GM19467 (cell line): ENCODE measurements around the gene LSAMP.
"Not testable (repeated sequence)": the region's sequence is repeated elsewhere in the genome, so short reads cannot be mapped to it uniquely, and the experiment has no call there.

Source experiments
- ATAC-seq: cut with Tn5 transposase; IDR thresholded peaks from one replicate; pipeline ENCODE4 v1.9.1; 2021; ENCODE audit warnings: mild to moderate bottlenecking, moderate library complexity; ENCODE audit not compliant: unreplicated experiment

Gene LSAMP

GRCh38 chr3:115784739-115785536, 660.3 kb downstream of the LSAMP start:
- ATAC-seq: no peak

DNA sequence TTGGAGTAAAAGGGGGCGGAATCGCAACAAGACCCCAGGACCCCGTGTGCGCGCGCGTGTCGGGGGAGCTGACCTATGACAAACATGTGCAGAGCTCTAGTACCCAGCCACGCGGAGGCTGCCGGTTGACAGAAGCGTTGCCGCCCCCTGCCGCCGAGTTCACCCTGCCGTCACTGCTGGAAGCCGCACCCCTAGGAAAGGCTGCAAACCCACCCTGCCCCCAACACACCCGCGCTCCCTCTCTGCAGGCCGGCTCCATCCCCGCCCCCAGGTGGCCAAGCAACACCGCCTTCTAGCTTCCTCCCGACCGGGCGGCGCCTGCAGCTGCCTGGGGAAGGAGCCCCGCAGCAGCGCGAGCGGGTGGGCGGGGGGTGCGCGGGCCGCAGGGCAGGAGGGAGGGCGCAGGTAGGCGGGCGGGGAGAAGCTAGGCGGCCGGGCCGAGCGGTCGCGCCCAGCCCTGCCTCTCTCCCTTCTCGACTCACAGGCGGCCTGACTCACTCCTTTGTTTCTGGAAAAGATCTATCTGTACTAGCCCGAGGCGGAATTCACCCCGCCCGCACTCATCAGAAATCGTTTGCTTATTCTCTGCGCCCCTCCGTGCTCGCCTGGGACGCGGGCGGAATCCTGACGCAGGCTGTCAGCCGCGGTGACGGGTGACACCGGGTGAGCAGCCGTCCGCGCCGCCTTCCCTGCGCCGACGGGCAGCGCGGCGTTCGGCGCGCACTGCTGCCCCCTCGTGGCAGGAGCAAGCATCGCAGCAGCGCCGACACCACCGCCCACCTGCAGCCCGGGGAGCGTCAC, 661.1 kb downstream of the LSAMP start:
- peak; percentile 89 for ATAC-seq

DNA sequence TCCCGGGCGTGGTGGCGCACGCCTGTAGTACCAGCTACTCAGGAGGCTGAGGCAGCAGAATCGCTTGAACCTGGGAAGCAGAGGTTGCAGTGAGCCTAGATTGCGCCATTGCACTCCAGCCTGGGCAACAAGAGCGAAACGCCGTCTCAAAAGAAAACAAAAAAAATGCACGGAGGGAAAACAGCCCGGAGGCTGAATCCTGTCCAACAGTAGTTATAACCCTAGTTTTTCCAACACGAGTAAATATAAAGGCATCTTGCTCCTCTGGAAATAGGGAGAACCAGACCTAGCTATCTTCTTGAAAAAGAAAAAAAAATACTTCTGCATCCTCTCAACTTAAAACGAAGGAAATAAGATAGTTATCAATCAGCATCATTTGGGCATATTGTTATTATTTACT, 661.9 kb downstream of the LSAMP start:
- ATAC-seq: not testable (repeated sequence)

DNA sequence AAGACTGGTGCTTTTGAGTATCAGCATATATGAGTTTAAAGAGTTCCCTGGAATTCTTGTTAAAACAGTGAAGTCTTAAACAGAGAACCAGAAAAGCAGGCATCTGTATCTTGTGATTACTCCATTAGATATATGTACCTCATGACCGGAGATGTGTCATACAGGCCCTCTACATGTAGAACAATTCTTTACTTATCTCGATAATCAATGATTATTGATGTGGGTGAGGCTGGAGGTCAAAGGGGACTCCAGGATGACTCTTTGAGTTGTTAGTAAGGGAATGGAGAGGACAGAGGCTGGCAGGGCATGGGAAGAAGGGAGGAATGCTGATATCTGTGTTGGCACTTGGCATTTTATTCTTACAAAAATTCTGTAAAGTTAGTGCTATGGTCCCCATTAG, 666.3 kb downstream of the LSAMP start:
- no peak for ATAC-seq

DNA sequence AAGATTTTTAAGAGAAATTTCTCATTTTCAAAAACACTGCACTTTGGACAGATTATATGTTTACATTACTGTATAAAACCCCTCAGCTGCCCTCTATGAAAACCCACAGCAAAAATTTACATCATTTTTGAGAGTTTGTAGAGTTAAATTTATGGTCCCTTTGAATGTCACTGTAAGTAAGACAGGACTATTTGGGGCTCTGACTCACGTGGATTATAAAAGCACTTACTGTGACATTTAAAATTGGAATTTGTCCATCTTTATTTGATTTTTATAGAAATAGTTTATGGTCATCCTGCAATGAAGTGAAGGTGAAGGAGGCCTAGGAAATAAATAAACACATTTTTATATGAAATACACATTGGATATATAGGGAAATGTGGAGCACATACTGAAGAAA, 672.3 kb downstream of the LSAMP start:
- no peak for ATAC-seq

- ATAC-seq: no peak
These were observed 676.6 kb downstream of the LSAMP start for GRCh38 chr3:115768661-115769060.

DNA sequence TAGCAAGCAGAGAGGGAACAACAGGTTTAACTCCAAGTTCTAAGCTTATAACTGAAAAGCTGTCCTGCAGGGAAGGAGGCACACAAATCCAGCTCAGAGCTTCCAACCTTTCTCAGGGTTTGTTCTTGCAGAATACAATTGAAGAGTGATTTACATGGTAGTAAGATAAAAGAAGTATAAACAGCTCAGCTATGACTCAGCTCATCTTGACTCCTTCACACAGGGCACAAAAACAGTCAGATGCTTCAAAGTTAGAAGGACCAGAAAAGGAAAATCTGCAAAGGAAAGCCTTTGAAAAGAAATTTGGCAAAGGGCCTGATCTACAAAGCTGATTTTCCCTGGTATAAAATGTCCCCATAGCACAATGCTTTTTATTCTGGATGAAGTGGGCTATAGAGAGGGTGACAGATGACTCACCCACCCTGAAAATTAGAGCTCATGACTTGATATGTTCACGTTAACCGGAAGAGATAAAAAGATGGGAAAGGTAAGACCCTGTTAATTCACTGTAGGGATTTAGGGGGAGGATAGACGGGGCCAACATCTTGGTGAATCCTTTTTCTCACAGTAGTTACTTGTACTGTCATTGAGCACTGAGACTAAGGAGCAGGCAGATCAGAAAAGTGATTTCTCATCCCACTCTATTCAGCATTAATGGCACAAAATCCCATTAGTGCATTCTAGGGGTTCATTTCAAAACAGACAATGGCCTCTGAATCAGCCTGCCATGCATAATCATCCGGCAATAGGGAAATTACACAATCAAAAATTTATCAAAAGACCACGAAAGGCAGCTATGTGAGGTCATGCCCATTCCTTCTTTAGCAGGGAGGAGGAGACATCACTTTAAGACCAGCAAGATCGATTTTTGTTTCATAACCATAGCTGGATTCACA, 678.5 kb downstream of the LSAMP start:
- no peak for ATAC-seq

DNA sequence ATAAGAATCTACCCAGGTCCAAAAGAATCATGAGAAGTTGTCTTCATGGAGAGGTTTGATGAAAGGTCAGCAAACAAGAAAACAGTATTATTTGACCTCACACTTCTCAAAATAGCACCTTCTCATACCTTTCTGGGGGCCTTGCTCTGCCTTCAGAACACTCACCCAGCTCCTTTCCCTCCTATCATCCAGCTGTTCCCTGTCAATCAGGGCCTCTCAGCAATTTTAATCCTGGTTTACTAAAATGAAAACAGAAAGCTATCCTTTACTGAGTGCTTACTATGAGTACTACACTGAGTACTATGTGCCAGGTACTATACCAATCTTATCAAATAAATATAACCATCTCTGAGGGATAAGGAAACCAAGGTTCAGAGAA, 683.4 kb downstream of the LSAMP start:
- ATAC-seq: no peak

GRCh38 chr3:115760716-115761115, 684.6 kb downstream of the LSAMP start:
- ATAC-seq: no peak

DNA sequence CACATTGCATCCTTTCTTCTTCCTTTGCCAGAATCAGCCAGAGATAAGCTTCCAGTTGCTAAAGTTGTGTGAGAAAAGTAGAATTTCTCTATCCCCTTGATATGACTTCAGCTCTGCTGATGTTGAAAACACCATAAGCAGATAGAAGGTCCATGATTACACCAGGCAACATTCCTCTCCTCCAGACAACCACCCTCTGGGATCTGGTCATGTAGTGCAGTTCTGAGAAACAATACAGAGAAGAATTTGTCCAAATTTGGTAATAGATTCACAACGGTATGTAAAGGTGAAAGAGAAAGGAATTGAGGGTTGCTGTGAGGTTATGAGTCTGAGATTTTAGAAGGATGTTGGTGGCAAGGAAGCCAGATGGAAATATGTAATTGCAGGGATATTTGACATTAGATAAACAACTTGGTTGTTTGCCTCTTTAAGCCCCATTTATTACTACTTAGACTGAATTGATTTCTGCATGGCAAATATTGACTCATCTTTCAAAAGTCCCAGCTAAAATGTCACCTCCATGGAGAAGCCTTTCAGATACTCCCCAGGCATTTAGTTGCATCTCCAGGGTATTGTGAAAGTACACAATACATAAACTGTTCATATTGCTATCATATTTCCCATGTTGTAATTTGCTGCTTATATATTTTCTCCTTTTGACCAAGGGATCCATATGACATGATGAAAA, 687.1 kb downstream of the LSAMP start:
- no peak for ATAC-seq

DNA sequence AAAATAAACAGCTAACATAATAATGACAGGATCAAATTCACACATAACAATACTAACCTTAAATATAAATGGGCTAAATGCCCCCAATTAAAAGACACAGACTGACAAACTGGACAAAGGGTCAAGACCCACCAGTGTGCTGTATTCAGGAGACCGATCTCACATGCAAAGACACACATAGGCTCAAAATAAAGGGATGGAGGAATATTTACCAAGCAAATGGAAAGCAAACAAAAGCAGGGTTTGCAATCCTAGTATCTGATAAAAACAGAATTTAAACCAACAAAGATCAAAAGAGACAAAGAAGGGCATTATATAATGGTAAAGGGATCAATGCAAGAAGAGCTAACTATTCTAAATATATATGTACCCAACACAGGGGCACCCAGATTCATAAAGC, 692.3 kb downstream of the LSAMP start:
- not testable (repeated sequence) for ATAC-seq
